Measurements from ENCODE around the gene GALNT5.
"Not testable (repeated sequence)": the region's sequence is repeated elsewhere in the genome, so short reads cannot be mapped to it uniquely, and the experiment has no call there.

GALNT5 gene

GRCh38 chr2:157325786-157326185 lies 68.3 kb downstream of the GALNT5 start, which contains the start of gene ERMN:
TSS of gene ERMN (minus strand) at chr2:157325824. CDS start at chr2:157325642, 182 bp downstream.
- DNase-seq (ENCODE audit: low spot score) (no peak), FAIRE-seq (no peak)

DNA sequence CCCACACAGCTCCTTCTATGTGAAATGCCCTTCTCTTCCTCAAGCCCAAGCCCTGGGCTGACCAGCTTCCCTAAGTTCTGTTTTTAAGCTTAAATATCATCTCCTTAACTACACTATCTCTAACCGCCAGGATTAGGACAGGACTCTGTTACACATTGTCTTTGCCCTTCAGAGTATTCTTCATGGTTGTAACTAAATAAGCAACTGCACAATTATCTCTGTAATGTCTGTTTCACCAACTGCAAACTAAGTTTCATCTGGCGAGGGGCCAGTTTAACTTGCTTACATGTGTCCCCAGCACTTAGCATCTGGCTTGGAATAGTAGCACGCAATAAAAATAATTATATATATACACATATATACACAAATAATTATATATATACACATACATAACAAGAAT lies 69.2 kb downstream of the GALNT5 start:
- no peak for DNase-seq (ENCODE audit: low spot score)
- no peak for FAIRE-seq

- no peak for DNase-seq (ENCODE audit: low spot score)
- no peak for FAIRE-seq
Measured at GRCh38 chr2:157327200-157327599, 69.7 kb downstream of the GALNT5 start.

DNA sequence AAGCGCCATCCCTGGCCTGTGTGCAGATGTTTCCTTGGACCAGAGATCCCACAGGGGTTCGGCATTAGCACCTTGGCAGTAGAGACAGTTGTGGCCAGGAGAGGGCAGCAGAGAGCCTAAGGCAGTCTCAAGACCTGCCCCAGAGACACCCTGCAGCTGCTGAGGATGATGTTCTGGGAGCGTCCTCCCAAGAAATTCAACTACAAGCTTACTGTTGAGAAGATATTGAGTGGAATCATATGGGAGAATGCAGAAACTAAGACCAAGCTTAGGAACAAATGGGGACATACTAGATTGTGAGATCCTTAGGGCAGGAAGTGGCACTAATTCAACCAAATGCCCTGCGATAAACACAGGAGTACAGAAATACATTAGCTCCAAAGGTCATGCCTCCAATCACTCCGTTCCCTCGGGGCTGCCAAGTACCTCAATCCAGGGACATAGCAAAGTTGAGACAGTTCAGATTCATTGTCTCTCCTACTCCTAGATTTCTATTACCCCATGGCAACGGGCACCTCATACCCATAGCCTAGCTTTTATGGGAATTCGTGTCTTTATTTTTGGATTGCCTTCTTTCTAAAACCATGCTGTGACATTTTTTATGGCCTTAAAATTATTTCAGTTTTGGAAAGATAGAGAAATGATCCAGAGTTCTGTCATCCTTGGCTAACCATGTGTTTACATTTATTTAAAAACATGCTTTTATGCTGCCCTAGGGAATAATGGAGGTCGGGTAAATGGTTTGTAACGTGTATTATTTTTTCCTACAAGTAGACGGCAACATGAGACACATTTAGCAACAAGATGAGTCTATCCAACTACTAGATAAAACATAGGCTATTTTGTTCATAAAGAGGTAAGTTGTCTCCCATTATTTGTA lies 70.4 kb downstream of the GALNT5 start:
- DNase-seq (ENCODE audit: low spot score), result peak; percentile 77
- no peak for FAIRE-seq

DNA sequence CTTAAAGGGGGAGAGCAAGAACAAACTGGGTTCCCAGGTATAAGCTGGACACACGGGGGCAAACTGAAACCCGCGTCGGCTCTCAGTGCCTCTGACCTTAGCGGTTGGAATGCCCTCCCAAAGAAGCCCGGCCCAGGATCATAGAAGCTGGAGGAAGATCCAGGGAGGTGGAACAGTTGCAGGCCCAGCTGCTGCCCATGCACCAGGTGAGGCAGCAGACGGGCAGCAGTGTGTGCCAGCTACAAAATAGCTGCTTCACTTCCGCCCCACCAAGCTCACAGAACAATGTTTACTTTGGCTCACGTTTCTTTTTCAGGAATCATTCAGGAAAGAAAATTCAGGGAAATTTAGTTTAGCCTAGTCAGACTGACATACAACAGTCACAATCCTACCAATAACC lies 72.0 kb downstream of the GALNT5 start:
- DNase-seq (ENCODE audit: low spot score) (no peak), FAIRE-seq (no peak)

GRCh38 chr2:157333304-157334047 lies 76.0 kb downstream of the GALNT5 start:
- DNase-seq (ENCODE audit: low spot score), result no peak
- no peak for FAIRE-seq

- no peak for DNase-seq (ENCODE audit: low spot score)
- no peak for FAIRE-seq
Measured at GRCh38 chr2:157334335-157334734, 76.8 kb downstream of the GALNT5 start.

- FAIRE-seq (no peak), DNase-seq (ENCODE audit: low spot score) (no peak)
Measured at GRCh38 chr2:157334797-157335196, 77.3 kb downstream of the GALNT5 start.

- FAIRE-seq (no peak), DNase-seq (ENCODE audit: low spot score) (peak; percentile 42)
Measured at GRCh38 chr2:157336137-157337010, 78.9 kb downstream of the GALNT5 start.

DNA sequence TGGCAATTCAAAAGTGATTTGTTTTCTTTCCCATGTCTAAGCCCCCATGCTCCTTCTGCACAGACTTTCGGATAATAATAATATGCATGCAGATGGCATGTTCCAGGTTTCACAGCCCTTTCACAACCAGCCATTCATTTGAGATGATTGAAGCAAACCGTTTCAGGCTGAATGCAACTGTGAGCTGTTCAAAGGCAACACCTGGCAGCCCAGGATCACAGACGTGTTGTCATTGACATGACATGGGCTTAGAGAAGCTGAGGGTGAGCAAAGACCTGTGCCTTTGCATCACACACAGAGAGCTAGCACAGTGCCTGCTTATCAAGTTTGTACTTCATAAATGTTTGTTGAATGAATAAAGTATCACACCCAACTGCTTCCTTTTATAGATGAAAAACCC lies 80.5 kb downstream of the GALNT5 start:
- FAIRE-seq, result no peak

DNA sequence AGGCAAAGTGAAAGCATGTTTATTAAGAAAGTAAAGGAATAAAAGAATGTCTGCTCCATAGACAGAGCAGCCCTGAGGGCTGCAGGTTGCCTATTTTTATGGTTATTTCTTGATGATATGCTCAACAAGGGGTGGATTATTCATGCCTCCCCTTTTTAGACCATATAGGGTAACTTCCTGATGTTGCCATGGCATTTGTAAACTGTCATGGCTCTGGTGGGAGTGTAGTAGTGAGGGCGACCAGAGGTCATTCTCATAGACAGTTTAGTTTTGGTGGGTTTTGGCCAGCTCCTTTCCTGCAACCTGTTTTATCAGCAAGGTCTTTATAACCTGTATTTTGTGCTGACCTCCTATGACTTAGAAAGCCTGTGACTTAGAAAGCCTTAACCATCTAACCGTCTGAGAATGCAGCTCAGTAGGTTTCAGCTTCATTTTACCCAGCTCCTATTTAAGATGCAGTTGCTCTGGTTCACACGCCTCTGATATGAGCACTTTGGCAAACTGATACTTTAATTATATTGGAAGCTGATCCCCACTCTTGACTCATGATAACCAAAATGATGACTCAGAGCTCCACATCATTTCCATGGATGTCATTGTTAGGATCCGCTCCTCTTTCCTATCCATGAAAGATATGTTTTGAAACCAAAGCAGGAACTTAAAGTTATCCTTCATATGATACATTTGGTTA lies 82.6 kb downstream of the GALNT5 start:
- FAIRE-seq (no peak), DNase-seq (ENCODE audit: low spot score) (no peak)

More for the DNA sequence above, 80.5 kb downstream of the GALNT5 start:
- DNase-seq (ENCODE audit: low spot score), result no peak

GRCh38 chr2:157341381-157341780 lies 83.9 kb downstream of the GALNT5 start:
- not testable (repeated sequence) for FAIRE-seq; DNase-seq (ENCODE audit: low spot score)

DNA sequence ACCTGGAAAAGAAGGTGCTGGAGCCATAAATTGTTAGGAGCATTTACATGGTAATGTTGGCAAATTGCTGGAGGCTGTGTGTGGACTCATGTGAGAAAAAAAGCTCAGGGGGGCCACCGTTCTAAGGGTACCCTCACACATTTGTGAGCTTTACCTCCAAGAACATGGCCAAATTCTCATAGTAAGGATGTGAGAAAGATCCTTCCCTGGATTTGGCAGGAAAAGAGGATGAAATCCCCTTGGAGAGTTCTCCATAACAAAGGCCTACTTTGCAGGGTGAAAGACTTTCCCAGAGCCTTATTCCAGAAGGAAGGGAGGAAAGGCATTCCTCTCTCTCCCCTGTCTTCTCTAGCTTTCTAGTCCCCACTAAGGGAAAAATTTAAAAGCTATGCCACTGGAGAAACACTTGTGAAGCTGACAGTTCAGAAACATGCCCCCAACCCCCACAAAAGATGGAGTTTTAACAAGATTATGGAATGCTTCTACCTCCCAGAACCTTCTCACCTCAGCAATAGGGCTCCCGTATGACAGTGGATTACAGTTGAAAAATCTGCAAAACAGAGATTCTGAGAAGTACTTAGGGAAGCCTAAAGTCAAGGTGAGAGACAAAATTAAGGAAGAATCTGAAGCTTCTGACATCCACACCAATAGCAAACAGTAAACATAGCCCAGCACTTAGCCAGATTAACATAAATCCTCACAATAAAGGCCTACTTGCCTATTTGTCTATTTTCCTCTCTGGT lies 88.3 kb downstream of the GALNT5 start:
- DNase-seq (ENCODE audit: low spot score) (no peak), FAIRE-seq (no peak)

- no peak for FAIRE-seq
- no peak for DNase-seq (ENCODE audit: low spot score)
Measured at GRCh38 chr2:157348291-157348921, 90.9 kb downstream of the GALNT5 start.

- no peak for FAIRE-seq
- DNase-seq (ENCODE audit: low spot score), result no peak
Measured at GRCh38 chr2:157349949-157350515, 92.5 kb downstream of the GALNT5 start.

DNA sequence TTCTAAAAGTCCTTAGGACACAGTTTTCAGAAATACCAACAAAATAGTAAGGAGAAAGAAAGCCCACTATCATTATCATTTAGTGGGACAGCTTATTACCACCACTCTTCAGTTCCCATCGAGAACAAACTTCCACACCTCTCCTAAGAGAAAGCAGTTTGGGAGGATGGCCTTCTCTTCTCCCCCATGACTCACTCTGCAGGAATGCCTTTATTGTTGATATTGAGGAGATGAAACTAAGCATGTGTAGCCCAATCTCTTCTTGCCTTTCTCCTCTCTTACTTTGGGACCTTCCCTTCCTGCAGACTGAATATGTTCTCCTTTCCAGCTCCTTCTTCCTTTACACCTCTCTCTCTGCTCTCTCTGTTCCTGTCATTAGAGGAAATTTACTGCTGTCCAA lies 98.1 kb downstream of the GALNT5 start:
- no peak for FAIRE-seq
- DNase-seq (ENCODE audit: low spot score), result peak; percentile 41

- no peak for FAIRE-seq
- no peak for DNase-seq (ENCODE audit: low spot score)
Measured at GRCh38 chr2:157359628-157360027, 102.1 kb downstream of the GALNT5 start.

GRCh38 chr2:157361526-157361925 lies 104.0 kb downstream of the GALNT5 start:
- DNase-seq (ENCODE audit: low spot score) (no peak), FAIRE-seq (no peak)

- FAIRE-seq, result no peak
- no peak for DNase-seq (ENCODE audit: low spot score)
Measured at GRCh38 chr2:157362627-157363026, 105.1 kb downstream of the GALNT5 start.

All from urothelium cell line (cell line).